DND-41 (cell line): ENCODE results near the gene SMAD5.

Experiments
- ATAC-seq: fragments of 200-7000 bp; cut with Tn5 transposase; 3 replicates; pipeline ENCODE4 v1.9.1; 2021; ENCODE audit warnings: low read depth; ENCODE audit not compliant: insufficient read depth
- DNase-seq: peaks from one replicate; pipeline ENCODE4 v3.0.0-alpha.2; 2020
- H2AFZ ChIP-seq: 2 replicates; pipeline ENCODE4 v1.6.0; 2012; ENCODE audit warnings: low read depth, low read length
- H3K27ac ChIP-seq: 2 replicates; pipeline ENCODE4 v1.5.1; 2012; ENCODE audit warnings: low read length, inconsistent platforms
- H3K27me3 ChIP-seq: fragments of 200-600 bp; sonication (generic); 2 replicates; pipeline ENCODE4 v1.6.0; 2012; ENCODE audit warnings: low read length, mild to moderate bottlenecking, inconsistent platforms; ENCODE audit not compliant: insufficient read depth, poor library complexity
- H3K36me3 ChIP-seq: 2 replicates; pipeline ENCODE4 v1.5.1; 2012; ENCODE audit warnings: low read length, inconsistent platforms; ENCODE audit not compliant: insufficient read depth
- H3K4me1 ChIP-seq: 2 replicates; pipeline ENCODE4 v1.5.1; 2012; ENCODE audit warnings: mild to moderate bottlenecking, low read length; ENCODE audit not compliant: insufficient read depth
- H3K4me2 ChIP-seq: 2 replicates; pipeline ENCODE4 v1.6.0; 2012; ENCODE audit warnings: mild to moderate bottlenecking, moderate library complexity, low read length, inconsistent platforms; ENCODE audit not compliant: insufficient read depth
- H3K4me3 ChIP-seq, 2 experiments: fragments of 200-600 bp in 1 of 2; shearing (Covaris generic) in 1 of 2; 2 replicates each; pipeline ENCODE4 v1.5.1; 2012 to 2016; ENCODE audit warnings: inconsistent platforms in 2 of 2, low read length in 2 of 2, mild to moderate bottlenecking in 2 of 2, low read depth in 1 of 2, moderate library complexity in 1 of 2
- H3K79me2 ChIP-seq: 2 replicates; pipeline ENCODE4 v1.6.0; 2012; ENCODE audit warnings: low read length, inconsistent platforms; ENCODE audit not compliant: insufficient read depth
- H3K9ac ChIP-seq: 2 replicates; pipeline ENCODE4 v1.6.0; 2012; ENCODE audit warnings: low read depth, mild to moderate bottlenecking, inconsistent platforms, low read length, moderate library complexity
- H3K9me3 ChIP-seq: 2 replicates; pipeline ENCODE4 v1.5.1; 2012; ENCODE audit warnings: low read length, moderate library complexity, mild to moderate bottlenecking, inconsistent platforms; ENCODE audit not compliant: insufficient read depth, severe bottlenecking
- H4K20me1 ChIP-seq: 2 replicates; pipeline ENCODE4 v1.6.0; 2012; ENCODE audit warnings: low read length; ENCODE audit not compliant: insufficient read depth
- CTCF ChIP-seq: IDR thresholded peaks from 2 replicates; pipeline ENCODE4 v1.5.1; 2012; ENCODE audit warnings: borderline replicate concordance, low read length, moderate library complexity, mild to moderate bottlenecking; ENCODE audit not compliant: poor library complexity, severe bottlenecking; ENCODE audit errors: extremely low read depth
- EZH2 ChIP-seq: IDR thresholded peaks from 3 replicates; pipeline ENCODE4 v1.6.1; 2012; ENCODE audit warnings: borderline replicate concordance, low read depth, mild to moderate bottlenecking, moderate library complexity, low read length, inconsistent platforms; ENCODE audit not compliant: severe bottlenecking

SMAD5 gene

GRCh38 chr5:136230176-136230575 is 97.5 kb downstream of the SMAD5 start:
- Histone ChIP-seq H3K27ac (no peak overlapping the region), H2AFZ (no peak overlapping the region), H3K4me1 (no peaks in the 10 kb centered on the region), H3K9me3 (no peaks in the 10 kb centered on the region), H4K20me1 (no peaks in the 10 kb centered on the region), H3K9ac (no peak overlapping the region), H3K27me3 (peaks cover 14% of the 10 kb centered on the region), H3K4me3 (no peak overlapping the region), H3K36me3 (no peaks in the 10 kb centered on the region), H3K4me2 (no peak overlapping the region), H3K79me2 (no peaks in the 10 kb centered on the region)
- no peak for ATAC-seq
- no peak for DNase-seq
- TF ChIP-seq CTCF = no peak
- TF ChIP-seq EZH2 = no peak

- no peak overlapping the region for H3K4me2 ChIP-seq
- DNase-seq (no peak), ATAC-seq (no peak)
- H3K36me3 ChIP-seq = no peaks in the 10 kb centered on the region
- no peaks in the 10 kb centered on the region for H3K9me3 ChIP-seq
- no peak for TF ChIP-seq CTCF
- no peak for TF ChIP-seq EZH2
- no peaks in the 10 kb centered on the region for H4K20me1 ChIP-seq
- H2AFZ ChIP-seq = no peak overlapping the region
- H3K4me3 ChIP-seq = no peak overlapping the region
- peaks cover 12% of the 10 kb centered on the region for H3K27me3 ChIP-seq
- no peaks in the 10 kb centered on the region for H3K79me2 ChIP-seq
- H3K4me1 ChIP-seq = no peaks in the 10 kb centered on the region
- H3K27ac ChIP-seq = no peak overlapping the region
- H3K9ac ChIP-seq = no peak overlapping the region
These were observed 99.7 kb downstream of the SMAD5 start for GRCh38 chr5:136232316-136232715.
